HG03064 (cell line): Measurements from ENCODE around the gene KLK1.
"Not testable (repeated sequence)": the region's sequence is repeated elsewhere in the genome, so short reads cannot be mapped to it uniquely, and the experiment has no call there.

Experiments used
- ATAC-seq: cut with Tn5 transposase; IDR thresholded peaks from one replicate; pipeline ENCODE4 v1.9.1; 2021; ENCODE audit warnings: low read depth; ENCODE audit not compliant: unreplicated experiment

KLK1 gene

DNA sequence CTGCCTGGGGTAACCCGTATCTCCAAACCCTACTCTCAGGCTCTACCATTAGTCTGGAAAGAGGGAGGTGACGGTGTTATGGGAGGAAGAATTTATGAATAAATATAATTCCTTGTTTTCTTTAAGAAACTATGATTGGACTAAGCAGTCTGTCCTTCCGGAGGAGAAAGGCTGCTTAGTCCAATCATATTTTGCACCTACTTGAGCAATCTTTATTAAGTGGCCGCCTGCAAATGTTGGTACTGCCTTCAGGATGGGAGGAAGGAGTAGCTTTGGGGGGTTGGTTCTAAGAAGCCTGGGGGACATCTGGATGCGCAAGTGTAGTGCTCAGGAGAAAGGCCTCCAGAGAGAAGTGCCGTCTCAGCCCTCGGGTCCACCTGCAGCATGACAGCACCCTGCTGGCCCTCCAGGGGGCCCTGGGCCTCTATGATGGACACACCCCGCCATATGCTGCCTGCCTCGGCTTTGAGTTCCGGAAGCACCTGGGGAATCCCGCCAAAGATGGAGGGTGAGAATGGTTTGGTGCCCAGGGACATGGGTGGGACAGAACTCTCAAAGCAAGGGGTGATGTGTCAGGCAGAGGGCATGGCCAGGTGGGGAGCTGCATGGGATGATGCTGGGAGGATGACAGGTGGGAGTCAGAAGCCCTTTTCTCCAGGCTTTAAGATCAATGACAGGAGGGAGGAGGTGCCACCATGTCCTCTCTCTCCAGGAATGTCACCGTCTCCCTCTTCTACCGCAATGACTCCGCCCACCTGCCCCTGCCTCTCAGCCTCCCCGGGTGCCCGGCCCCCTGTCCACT is 29.3 kb downstream of the KLK1 start:
- ATAC-seq = no peak

DNA sequence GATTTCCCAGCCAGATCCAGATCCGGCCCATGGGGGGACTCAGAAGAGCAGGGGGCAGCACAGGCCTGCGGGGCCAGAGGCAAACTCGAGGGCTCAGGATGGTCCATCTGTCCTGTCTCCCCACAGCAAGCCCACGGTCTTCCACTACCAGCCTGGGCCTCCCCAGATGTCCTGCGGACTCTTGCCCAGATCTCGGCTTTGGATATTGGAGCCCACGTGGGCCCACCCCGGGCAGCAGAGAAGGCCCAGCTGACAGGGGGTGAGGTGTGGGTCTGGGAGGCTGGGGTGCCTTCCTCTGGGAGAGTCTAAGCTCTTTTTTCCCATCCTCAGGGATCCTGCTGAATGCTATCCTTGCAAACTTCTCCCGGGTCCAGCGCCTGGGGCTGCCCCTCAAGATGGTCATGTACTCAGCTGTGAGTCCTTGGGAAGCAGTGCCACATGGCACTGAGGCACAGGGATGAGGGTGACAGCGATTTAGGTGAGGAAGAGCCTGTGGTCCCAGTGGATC is 30.0 kb downstream of the KLK1 start:
- ATAC-seq = no peak

GRCh38 chr19:50792272-50793250 is 31.0 kb downstream of the KLK1 start:
- ATAC-seq = no peak

DNA sequence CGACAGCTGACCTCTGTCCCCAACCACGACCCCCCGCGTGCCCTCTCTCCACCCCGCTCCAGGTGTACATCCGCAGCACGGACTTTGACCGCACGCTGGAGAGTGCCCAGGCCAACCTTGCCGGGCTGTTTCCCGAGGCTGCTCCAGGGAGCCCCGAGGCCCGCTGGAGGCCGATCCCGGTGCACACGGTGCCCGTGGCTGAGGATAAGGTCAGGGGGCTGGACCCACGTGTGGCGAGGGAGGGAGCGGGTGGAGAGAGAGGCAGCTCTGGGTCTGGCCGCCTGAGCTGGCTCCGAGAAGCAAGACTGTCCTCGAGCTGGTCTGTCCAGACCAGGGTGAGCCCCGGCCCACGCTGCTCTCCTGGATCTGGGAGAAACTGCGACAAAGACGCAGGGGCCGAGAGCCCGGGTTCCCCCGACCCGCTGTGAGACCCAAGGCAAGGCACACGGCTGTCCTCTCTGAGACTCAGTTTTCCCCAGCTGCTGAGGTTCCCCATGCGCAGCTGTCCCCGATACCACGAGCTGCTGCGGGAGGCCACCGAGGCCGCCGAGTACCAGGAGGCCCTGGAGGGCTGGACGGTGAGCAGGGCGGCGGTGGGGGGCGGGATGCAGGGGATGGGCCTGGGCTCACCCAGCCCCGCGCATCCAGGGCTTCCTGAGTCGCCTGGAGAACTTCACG is 31.9 kb downstream of the KLK1 start:
- ATAC-seq = no peak

- no peak for ATAC-seq
Measured at GRCh38 chr19:50790922-50791467, 32.6 kb downstream of the KLK1 start.

GRCh38 chr19:50790396-50790795 is 33.2 kb downstream of the KLK1 start, which contains the start of gene ACP4:
TSS of gene ACP4 (plus strand) at chr19:50790415. CDS start at chr19:50790415, 0 bp downstream.
- ATAC-seq = no peak

- ATAC-seq = no peak
Measured at GRCh38 chr19:50785329-50785728, 38.3 kb downstream of the KLK1 start.

DNA sequence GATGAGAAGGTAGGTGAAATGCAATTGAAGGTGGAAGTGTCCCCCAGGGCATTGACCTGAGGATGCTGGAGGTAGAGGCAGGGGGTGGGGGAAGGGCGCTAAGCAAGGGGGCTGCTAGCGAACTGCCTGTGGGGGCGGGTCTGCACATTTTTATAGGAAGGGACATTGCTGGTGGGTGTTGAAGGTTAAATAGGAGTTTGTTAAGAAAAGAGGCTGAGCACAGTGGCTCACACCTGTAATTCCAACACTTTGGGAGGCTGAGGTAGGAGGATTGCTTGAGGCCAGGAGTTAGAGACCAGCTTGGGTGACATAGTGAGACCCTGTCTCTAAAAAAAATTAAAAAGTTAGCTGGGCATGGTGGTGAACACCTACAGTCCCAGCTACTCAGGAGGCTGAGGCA is 38.9 kb downstream of the KLK1 start:
- no peak for ATAC-seq

GRCh38 chr19:50783848-50784152 is 39.8 kb downstream of the KLK1 start:
- ATAC-seq = not testable (repeated sequence)

- no peak for ATAC-seq
Measured at GRCh38 chr19:50780753-50781435, 42.7 kb downstream of the KLK1 start.

DNA sequence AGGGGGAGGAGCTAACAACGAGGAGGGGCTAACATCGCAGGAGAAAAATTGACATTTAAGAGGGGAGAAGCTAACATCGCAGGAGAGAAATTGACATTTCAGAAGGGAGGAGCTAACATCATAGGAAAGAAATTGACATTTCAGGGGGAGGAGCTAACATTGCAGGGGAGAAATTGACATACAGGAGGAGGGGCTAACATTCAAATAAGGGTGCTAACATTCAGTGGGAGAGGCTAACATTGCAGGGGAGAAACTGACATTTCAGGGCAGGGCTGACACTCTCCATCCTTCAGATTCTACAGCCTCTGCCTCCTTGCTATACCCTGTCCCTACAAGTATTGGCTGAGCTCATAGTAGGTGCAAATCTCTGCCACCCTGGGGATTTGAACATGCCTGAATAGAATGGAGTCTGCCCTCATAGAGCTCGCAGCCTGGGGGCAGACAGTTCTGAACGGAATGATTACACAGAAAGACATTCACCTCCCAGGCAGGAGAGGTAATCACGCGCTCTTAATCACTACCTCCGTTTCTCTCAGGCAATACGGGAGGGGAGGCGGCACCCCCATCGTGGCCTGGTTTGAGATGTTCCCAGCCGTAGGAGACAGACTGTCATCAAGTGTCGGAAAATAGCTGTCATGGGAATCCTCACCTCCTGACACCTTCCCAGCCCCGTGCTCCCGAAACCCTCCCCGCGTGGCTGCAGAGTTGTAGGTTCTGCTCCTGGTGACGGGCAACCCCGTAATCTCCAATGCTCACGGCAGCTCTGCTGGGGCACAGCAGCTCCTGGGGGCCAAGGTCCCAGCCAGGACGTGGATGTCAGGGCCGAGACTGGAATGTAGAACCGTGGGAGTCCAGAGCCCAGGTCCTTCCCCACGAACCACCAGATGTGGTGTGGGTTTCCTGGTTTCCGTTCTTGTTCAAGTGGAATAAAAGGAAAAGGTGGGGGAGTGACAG is 43.8 kb downstream of the KLK1 start:
- ATAC-seq = no peak

DNA sequence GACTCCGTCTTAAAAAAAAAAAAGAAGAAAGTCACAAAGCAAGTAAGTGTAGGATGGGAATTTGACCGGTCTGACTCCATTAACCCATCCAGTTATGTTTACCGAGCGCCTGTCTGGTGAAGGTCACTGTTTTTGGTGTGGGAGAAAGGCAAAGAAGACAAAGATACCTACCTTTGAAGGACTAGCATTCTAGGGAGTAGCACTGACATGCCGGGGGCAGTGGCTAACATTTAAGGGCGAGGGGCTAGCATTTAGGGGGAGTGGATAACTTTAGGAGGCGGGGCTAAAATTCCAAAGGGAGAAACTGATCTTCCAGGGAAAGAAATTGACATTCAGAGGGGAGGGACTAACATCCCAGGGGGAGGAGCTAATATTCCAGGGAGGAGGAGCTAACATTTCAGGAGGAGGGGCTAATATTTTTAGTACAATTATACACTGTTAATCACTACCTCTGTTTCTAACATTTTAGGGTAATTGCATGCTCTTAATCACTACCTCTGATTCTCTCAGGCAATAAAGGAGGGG is 44.6 kb downstream of the KLK1 start:
- ATAC-seq = no peak

DNA sequence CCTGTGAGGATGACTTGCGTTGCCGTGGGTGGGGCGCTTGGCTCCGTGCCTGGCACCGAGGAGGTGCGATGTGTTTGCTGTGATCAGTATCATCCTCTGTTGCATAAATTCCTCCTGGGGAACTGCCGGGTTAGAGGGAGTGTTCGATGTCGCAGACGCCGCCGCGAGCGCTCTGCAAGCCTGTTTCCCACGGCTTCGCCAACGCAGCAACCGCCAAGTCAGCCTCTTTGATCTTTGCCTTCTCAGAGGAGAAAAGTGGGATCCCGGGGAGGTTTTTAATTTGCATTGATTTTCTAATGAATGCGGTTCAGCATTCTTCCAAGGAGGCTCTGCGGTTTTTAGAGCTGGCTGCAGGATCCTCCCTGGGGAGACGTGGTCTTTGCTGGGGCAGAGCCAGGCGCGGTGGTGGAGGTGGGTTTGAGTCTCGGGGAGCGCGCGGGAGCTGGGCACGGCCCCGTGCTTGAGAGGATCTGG is 45.7 kb downstream of the KLK1 start:
- ATAC-seq = no peak

GRCh38 chr19:50777261-50777660 is 46.3 kb downstream of the KLK1 start:
- ATAC-seq = no peak

- ATAC-seq = no peak
Measured at GRCh38 chr19:50776131-50776530, 47.5 kb downstream of the KLK1 start.

GRCh38 chr19:50773454-50773853 is 50.1 kb downstream of the KLK1 start:
- not testable (repeated sequence) for ATAC-seq

DNA sequence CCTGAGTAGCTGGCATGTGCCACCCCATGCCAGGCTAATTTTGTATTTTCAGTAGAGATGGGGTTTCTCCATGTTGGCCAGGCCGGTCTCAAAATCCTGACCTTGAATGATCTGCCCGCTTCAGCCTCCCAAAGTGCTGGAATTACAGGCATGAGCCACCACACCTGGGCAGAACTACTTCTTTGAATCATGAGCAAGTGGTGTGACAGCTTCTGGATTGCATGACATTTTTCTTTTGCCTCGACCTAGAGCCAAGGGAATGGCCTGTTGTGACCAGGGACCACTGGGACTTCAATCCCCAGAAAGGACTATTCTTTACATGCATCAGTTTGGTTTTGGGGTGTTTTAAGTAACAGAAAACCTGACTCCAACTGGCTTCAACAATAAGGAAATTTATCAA is 50.7 kb downstream of the KLK1 start:
- ATAC-seq = not testable (repeated sequence)

- ATAC-seq = no peak
Measured at GRCh38 chr19:50772476-50772875, 51.1 kb downstream of the KLK1 start.
